Measurements from ENCODE around the gene P3H4. TPM values are rescaled to one million over a fixed set of nuclear protein-coding genes. Genes with fewer than 3 reads are reported as not detected.

Gene P3H4
- total RNA-seq, 4 donors from 2014 or later, result 8.5 to 18.6 (median 9.2) TPM

- Histone ChIP-seq H3K9me3 (no peaks in the 10 kb centered on the region), H3K4me3 (no peak overlapping the region), H3K27ac (no peak overlapping the region), H3K36me3 (peaks cover 35% of the 10 kb centered on the region), H3K27me3 (no peaks in the 10 kb centered on the region), H3K4me1 (no peaks in the 10 kb centered on the region)
- WGBS, result 86% methylated on average over 1 of the region's 1 CpG
- TF ChIP-seq POLR2A (IDR thresholded peaks at IDR 0.05) (no peak), CTCF (IDR thresholded peaks at IDR 0.05) (no peak), POLR2AphosphoS5 (IDR thresholded peaks at IDR 0.05) (no peak), EP300 (IDR thresholded peaks at IDR 0.05) (no peak)
- no peak for DNase-seq (ENCODE audit: low spot score in 2 of 2)
Measured at GRCh38 chr17:41823141-41823524, 11.4 kb upstream of the P3H4 start.

GRCh38 chr17:41822216-41823140 is 10.7 kb upstream of the P3H4 start:
- WGBS, result 85% methylated on average over 12 of the region's 12 CpGs
- no peak overlapping the region for H3K4me3 ChIP-seq
- no peaks in the 10 kb centered on the region for H3K27me3 ChIP-seq
- peaks cover 28% of the 10 kb centered on the region for H3K36me3 ChIP-seq
- no peak overlapping the region for H3K27ac ChIP-seq
- DNase-seq (ENCODE audit: low spot score in 2 of 2), result no peak
- H3K4me1 ChIP-seq, result no peaks in the 10 kb centered on the region
- TF ChIP-seq CTCF (IDR thresholded peaks at IDR 0.05) (no peak), POLR2A (IDR thresholded peaks at IDR 0.05) (no peak), EP300 (IDR thresholded peaks at IDR 0.05) (no peak), POLR2AphosphoS5 (IDR thresholded peaks at IDR 0.05) (no peak)
- H3K9me3 ChIP-seq, result no peaks in the 10 kb centered on the region

- no peak for TF ChIP-seq EP300 (IDR thresholded peaks at IDR 0.05)
- TF ChIP-seq POLR2A (IDR thresholded peaks at IDR 0.05), result no peak
- TF ChIP-seq CTCF (IDR thresholded peaks at IDR 0.05), result no peak
- no peak for TF ChIP-seq POLR2AphosphoS5 (IDR thresholded peaks at IDR 0.05)
- no peaks in the 10 kb centered on the region for H3K27me3 ChIP-seq
- H3K4me3 ChIP-seq, result no peak overlapping the region
- no peaks in the 10 kb centered on the region for H3K9me3 ChIP-seq
- no peaks in the 10 kb centered on the region for H3K4me1 ChIP-seq
- H3K27ac ChIP-seq, result no peak overlapping the region
- peaks cover 21% of the 10 kb centered on the region for H3K36me3 ChIP-seq
- 89% methylated on average over 14 of the region's 14 CpGs for WGBS
- DNase-seq (ENCODE audit: low spot score in 2 of 2), result no peak
Measured at GRCh38 chr17:41821776-41822175, 10.0 kb upstream of the P3H4 start.

- no peak overlapping the region for H3K4me3 ChIP-seq
- no peak overlapping the region for H3K27ac ChIP-seq
- H3K4me1 ChIP-seq, result peaks cover 13% of the 10 kb centered on the region
- H3K9me3 ChIP-seq, result no peaks in the 10 kb centered on the region
- WGBS, result 97% methylated on average over 11 of the region's 20 CpGs
- no peak for DNase-seq (ENCODE audit: low spot score in 2 of 2)
- TF ChIP-seq POLR2AphosphoS5 (IDR thresholded peaks at IDR 0.05), result no peak
- no peak for TF ChIP-seq CTCF (IDR thresholded peaks at IDR 0.05)
- TF ChIP-seq EP300 (IDR thresholded peaks at IDR 0.05), result no peak
- TF ChIP-seq POLR2A (IDR thresholded peaks at IDR 0.05), result no peak
- peaks cover 4% of the 10 kb centered on the region for H3K36me3 ChIP-seq
- no peaks in the 10 kb centered on the region for H3K27me3 ChIP-seq
Measured at GRCh38 chr17:41818024-41818423, 6.3 kb upstream of the P3H4 start.

GRCh38 chr17:41816637-41817320 is 5.0 kb upstream of the P3H4 start:
- WGBS, result 93% methylated on average over 20 of the region's 23 CpGs
- H3K4me3 ChIP-seq, result no peak overlapping the region
- no peaks in the 10 kb centered on the region for H3K27me3 ChIP-seq
- H3K4me1 ChIP-seq, result peaks cover 23% of the 10 kb centered on the region
- TF ChIP-seq POLR2AphosphoS5 (IDR thresholded peaks at IDR 0.05) (no peak), EP300 (IDR thresholded peaks at IDR 0.05) (no peak), POLR2A (IDR thresholded peaks at IDR 0.05) (no peak), CTCF (IDR thresholded peaks at IDR 0.05) (no peak)
- no peak overlapping the region for H3K27ac ChIP-seq
- H3K9me3 ChIP-seq, result no peaks in the 10 kb centered on the region
- no peak for DNase-seq (ENCODE audit: low spot score in 2 of 2)
- peaks cover 4% of the 10 kb centered on the region for H3K36me3 ChIP-seq

Data from suprapubic skin (tissue), 4 donors.